H9 (cell line): Measurements from ENCODE around the gene PAX6. TPM values are rescaled to one million over a fixed set of nuclear protein-coding genes. Genes with fewer than 3 reads are reported as not detected.

Experiments
- DNase-seq: peaks from one replicate; pipeline ENCODE4 v3.0.0-alpha.2; 2017
- H2AFZ ChIP-seq: one replicate; pipeline ENCODE4 v1.6.1; 2013; ENCODE audit warnings: mild to moderate bottlenecking, low read length, control low read depth, moderate library complexity
- H2AK5ac ChIP-seq: 2 replicates; pipeline ENCODE4 v1.6.1; 2013; ENCODE audit warnings: low read length, control low read depth, mixed read lengths; ENCODE audit not compliant: insufficient read length
- H2BK120ac ChIP-seq: one replicate; pipeline ENCODE4 v1.6.1; 2013; ENCODE audit warnings: low read depth, mild to moderate bottlenecking, low read length, control low read depth, inconsistent platforms; ENCODE audit not compliant: poor library complexity, severe bottlenecking
- H2BK12ac ChIP-seq: 2 replicates; pipeline ENCODE4 v1.6.1; 2013; ENCODE audit warnings: low read length, control low read depth, mixed read lengths, low read depth; ENCODE audit not compliant: insufficient read length
- H2BK15ac ChIP-seq: 2 replicates; pipeline ENCODE4 v1.6.1; 2013; ENCODE audit warnings: low read depth, low read length, control low read depth
- H2BK20ac ChIP-seq: one replicate; pipeline ENCODE4 v1.6.1; 2013; ENCODE audit warnings: low read depth, mild to moderate bottlenecking, low read length, control low read depth, inconsistent platforms; ENCODE audit not compliant: poor library complexity, severe bottlenecking
- H2BK5ac ChIP-seq: 2 replicates; pipeline ENCODE4 v1.6.1; 2013; ENCODE audit warnings: low read length, control low read depth, mixed read lengths; ENCODE audit not compliant: insufficient read length
- H3K14ac ChIP-seq: 2 replicates; pipeline ENCODE4 v1.6.1; 2013; ENCODE audit warnings: low read length, control low read depth; ENCODE audit not compliant: insufficient read depth
- H3K18ac ChIP-seq: 2 replicates; pipeline ENCODE4 v1.6.1; 2013; ENCODE audit warnings: low read depth, mild to moderate bottlenecking, mixed read lengths, low read length, control low read depth; ENCODE audit not compliant: insufficient read length
- H3K23ac ChIP-seq: 2 replicates; pipeline ENCODE4 v1.6.1; 2013; ENCODE audit warnings: low read length, control low read depth, mixed read lengths, low read depth; ENCODE audit not compliant: insufficient read length
- H3K23me2 ChIP-seq: 2 replicates; pipeline ENCODE4 v1.6.1; 2013; ENCODE audit warnings: low read depth, mild to moderate bottlenecking, mixed read lengths, low read length, control low read depth; ENCODE audit not compliant: insufficient read length, poor library complexity, severe bottlenecking
- H3K27ac ChIP-seq: 2 replicates; pipeline ENCODE4 v1.5.1; 2013; ENCODE audit warnings: low read length, control low read depth, mixed read lengths, low read depth; ENCODE audit not compliant: insufficient read length
- H3K27me3 ChIP-seq: 2 replicates; pipeline ENCODE4 v1.6.1; 2013; ENCODE audit warnings: low read length, control low read depth, inconsistent platforms; ENCODE audit not compliant: insufficient read depth
- H3K4ac ChIP-seq: 2 replicates; pipeline ENCODE4 v1.6.1; 2013; ENCODE audit warnings: low read depth, mild to moderate bottlenecking, control low read depth, inconsistent platforms, low read length, moderate library complexity
- H3K4me1 ChIP-seq: 2 replicates; pipeline ENCODE4 v1.6.1; 2013; ENCODE audit warnings: low read length, control low read depth, inconsistent platforms; ENCODE audit not compliant: insufficient read depth
- H3K4me2 ChIP-seq: 2 replicates; pipeline ENCODE4 v1.6.1; 2013; ENCODE audit warnings: low read length, control low read depth, mixed read lengths; ENCODE audit not compliant: insufficient read length, insufficient read depth
- H3K56ac ChIP-seq: 2 replicates; pipeline ENCODE4 v1.6.1; 2013; ENCODE audit warnings: low read depth, mild to moderate bottlenecking, mixed read lengths, low read length, control low read depth; ENCODE audit not compliant: insufficient read length
- H3K79me1 ChIP-seq: 2 replicates; pipeline ENCODE4 v1.6.1; 2013; ENCODE audit warnings: low read depth, mild to moderate bottlenecking, moderate library complexity, low read length, control low read depth, inconsistent platforms; ENCODE audit not compliant: insufficient read depth, poor library complexity, severe bottlenecking
- H3K79me2 ChIP-seq: 2 replicates; pipeline ENCODE4 v1.6.1; 2013; ENCODE audit warnings: low read length, control low read depth, inconsistent platforms; ENCODE audit not compliant: insufficient read depth
- H3K9ac ChIP-seq: 2 replicates; pipeline ENCODE4 v1.6.1; 2013; ENCODE audit warnings: low read length, control low read depth, mixed read lengths; ENCODE audit not compliant: insufficient read length; ENCODE audit errors: extremely low read depth
- H3K9me3 ChIP-seq: one replicate; pipeline ENCODE4 v1.6.1; 2013; ENCODE audit warnings: low read depth, low read length, inconsistent platforms; ENCODE audit not compliant: control insufficient read depth
- H3T11ph ChIP-seq: one replicate; pipeline ENCODE4 v1.6.1; 2013; ENCODE audit warnings: mild to moderate bottlenecking, low read length, control low read depth, inconsistent platforms
- H4K20me1 ChIP-seq: one replicate; pipeline ENCODE4 v1.6.1; 2013; ENCODE audit not compliant: control insufficient read depth, insufficient read length, insufficient read depth
- H4K5ac ChIP-seq: 2 replicates; pipeline ENCODE4 v1.6.1; 2013; ENCODE audit warnings: low read depth, mild to moderate bottlenecking, mixed read lengths, low read length, control low read depth; ENCODE audit not compliant: insufficient read length
- H4K8ac ChIP-seq: replicated peaks from 2 replicates; pipeline ENCODE4 v1.6.1; 2013; ENCODE audit warnings: low read length, control low read depth, mixed read lengths, low read depth; ENCODE audit not compliant: insufficient read length
- H4K91ac ChIP-seq: 2 replicates; pipeline ENCODE4 v1.6.1; 2013; ENCODE audit warnings: low read depth, mild to moderate bottlenecking, moderate library complexity, mixed read lengths, low read length, control low read depth; ENCODE audit not compliant: insufficient read length
- H3K27ac Mint-ChIP-seq, 3 experiments: 2 replicates in 2 of 3; 3 replicates in 1 of 3; pipeline ENCODE4 v1.8.0; 2020 to 2021; ENCODE audit warnings: mixed read lengths in 3 of 3, mild to moderate bottlenecking in 1 of 3, moderate library complexity in 1 of 3
- H3K27me3 Mint-ChIP-seq: 2 replicates; pipeline ENCODE4 v1.8.0; 2021; ENCODE audit warnings: low read depth, mild to moderate bottlenecking, moderate library complexity, mixed read lengths
- H3K36me3 Mint-ChIP-seq, 3 experiments: 2 replicates in 2 of 3; 3 replicates in 1 of 3; pipeline ENCODE4 v1.8.0; 2020 to 2021; ENCODE audit warnings: low read depth in 3 of 3, mixed read lengths in 3 of 3; ENCODE audit not compliant: insufficient read depth in 1 of 3
- H3K4me1 Mint-ChIP-seq, 2 experiments: 2 replicates each; pipeline ENCODE4 v1.8.0; 2020; ENCODE audit warnings: mixed read lengths in 2 of 2
- H3K4me3 Mint-ChIP-seq, 2 experiments: 2 replicates in 1 of 2; 3 replicates in 1 of 2; pipeline ENCODE4 v1.8.0; 2020 to 2021; ENCODE audit warnings: mild to moderate bottlenecking in 2 of 2, mixed read lengths in 2 of 2, moderate library complexity in 1 of 2
- H3K9me3 Mint-ChIP-seq, 2 experiments: 2 replicates in 1 of 2; 3 replicates in 1 of 2; pipeline ENCODE4 v1.8.0; 2020; ENCODE audit warnings: mild to moderate bottlenecking in 2 of 2, mixed read lengths in 2 of 2, moderate library complexity in 1 of 2
- CTCF ChIP-seq: fragments of 200-600 bp; sonication (generic); conservative IDR thresholded peaks from 3 replicates; pipeline ENCODE4 v1.8.0; 2021; ENCODE audit warnings: antibody characterized with exemption, mild to moderate bottlenecking
- WGBS: extraction: QIAGEN DNeasy Blood & Tissue Kit; methylation state at CpG from one replicate; pipeline ENCODE4 v1.1.7; 2013; ENCODE audit warnings: missing lambda C conversion rate, low lambda C conversion rate, mixed read lengths; ENCODE audit not compliant: insufficient read length; ENCODE audit errors: extremely low coverage; 5-methylcytosine and 5-hydroxymethylcytosine counted together
- total RNA-seq: library from RNA; stranded (reverse); gene quantifications from 2 replicates; pipeline ENCODE4 v1.2.1, GENCODE V29; 2021

PAX6 gene
- total RNA-seq, 1 experiment from 2014 or later: not detected

- Histone ChIP-seq H3K23me2 (peaks cover 23% of the 10 kb centered on the region), H3K27ac (no peak overlapping the region), H3K18ac (no peak overlapping the region), H3K23ac (no peak overlapping the region), H4K91ac (no peak overlapping the region), H4K20me1 (no peaks in the 10 kb centered on the region), H3K79me2 (no peaks in the 10 kb centered on the region), H2AFZ (no peak overlapping the region), H3K79me1 (no peaks in the 10 kb centered on the region), H2BK20ac (no peak overlapping the region), H4K8ac (no peak overlapping the region), H3K56ac (no peak overlapping the region), H2BK15ac (no peak overlapping the region), H2BK5ac (no peak overlapping the region), H3K9ac (no peak overlapping the region), H2BK120ac (no peak overlapping the region), H3K14ac (no peak overlapping the region), H4K5ac (no peak overlapping the region), H3K4ac (no peak overlapping the region), H3K9me3 (no peaks in the 10 kb centered on the region), H3T11ph (no peak overlapping the region), H3K4me2 (no peak overlapping the region), H3K27me3 (peaks cover 90% of the 10 kb centered on the region), H3K4me1 (no peaks in the 10 kb centered on the region), H2BK12ac (no peak overlapping the region), H2AK5ac (no peak overlapping the region)
- Mint-ChIP-seq H3K4me1 (peaks cover 33 to 62% of the 10 kb centered on the region in 2 experiments), H3K27ac (no peak overlapping the region), H3K36me3 (no peaks in the 10 kb centered on the region), H3K4me3 (no peak overlapping the region), H3K27me3 (peaks cover 100% of the 10 kb centered on the region), H3K9me3 (peaks cover 3 to 6% of the 10 kb centered on the region in 2 experiments; a peak in 2 of 5 replicates)
- DNase-seq: no peak
- WGBS: no CpG with 5 or more reads among the region's 6 CpGs
- no peak for TF ChIP-seq CTCF
These were observed 9.0 kb downstream of the PAX6 start for GRCh38 chr11:31802000-31802551.
